Measurements from ENCODE around the gene RFNG. TPM values are rescaled to one million over a fixed set of nuclear protein-coding genes. Genes with fewer than 3 reads are reported as not detected.

Gene RFNG
- total RNA-seq, 1 donor from 2014 or later: 13.6 TPM

DNA sequence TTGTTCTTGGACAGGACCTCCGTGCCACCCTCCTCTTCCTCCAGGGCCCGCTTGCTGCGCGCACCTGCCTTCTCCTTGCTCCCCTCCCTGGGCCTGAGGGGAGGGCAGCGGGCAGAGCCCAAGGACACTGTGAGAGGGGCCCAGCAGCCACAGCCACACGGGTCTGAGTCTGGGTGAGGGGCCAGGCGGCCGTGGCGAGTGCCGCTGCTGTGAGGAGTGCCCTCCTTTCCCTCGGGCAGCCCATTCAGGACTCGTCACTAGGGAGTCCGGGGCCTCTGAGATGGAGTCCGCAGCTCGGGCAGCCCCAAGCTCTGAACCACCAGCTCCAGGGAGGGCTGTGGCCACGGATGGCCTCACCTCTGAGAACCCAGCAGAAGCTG lies 8.4 kb upstream of the RFNG start:
- no peaks in the 10 kb centered on the region for H3K27me3 ChIP-seq
- H3K27ac ChIP-seq: no peak overlapping the region
- no peak overlapping the region for H3K4me2 ChIP-seq
- no peaks in the 10 kb centered on the region for H3K27me3 Mint-ChIP-seq (ENCODE audit: insufficient read depth, low read depth)
- H3K79me2 ChIP-seq (ENCODE audit: low read depth): peaks cover 8% of the 10 kb centered on the region
- no peaks in the 10 kb centered on the region for H3K9me3 Mint-ChIP-seq
- peaks cover 8% of the 10 kb centered on the region for H4K20me1 ChIP-seq (ENCODE audit: low read depth)
- H2AFZ ChIP-seq (replicated peaks): no peak overlapping the region
- no peak overlapping the region for H3K4me3 ChIP-seq
- H3K4me3 Mint-ChIP-seq: peak overlapping the region; percentile 69
- peaks cover 3% of the 10 kb centered on the region for H3K36me3 Mint-ChIP-seq
- no peaks in the 10 kb centered on the region for H3K4me1 ChIP-seq
- H3K27ac Mint-ChIP-seq: no peak overlapping the region
- TF ChIP-seq EZH2phosphoT487 (IDR thresholded peaks at IDR 0.05) (no peak), EZH2 (IDR thresholded peaks at IDR 0.05) (no peak)
- TF ChIP-seq, protein P1, sequence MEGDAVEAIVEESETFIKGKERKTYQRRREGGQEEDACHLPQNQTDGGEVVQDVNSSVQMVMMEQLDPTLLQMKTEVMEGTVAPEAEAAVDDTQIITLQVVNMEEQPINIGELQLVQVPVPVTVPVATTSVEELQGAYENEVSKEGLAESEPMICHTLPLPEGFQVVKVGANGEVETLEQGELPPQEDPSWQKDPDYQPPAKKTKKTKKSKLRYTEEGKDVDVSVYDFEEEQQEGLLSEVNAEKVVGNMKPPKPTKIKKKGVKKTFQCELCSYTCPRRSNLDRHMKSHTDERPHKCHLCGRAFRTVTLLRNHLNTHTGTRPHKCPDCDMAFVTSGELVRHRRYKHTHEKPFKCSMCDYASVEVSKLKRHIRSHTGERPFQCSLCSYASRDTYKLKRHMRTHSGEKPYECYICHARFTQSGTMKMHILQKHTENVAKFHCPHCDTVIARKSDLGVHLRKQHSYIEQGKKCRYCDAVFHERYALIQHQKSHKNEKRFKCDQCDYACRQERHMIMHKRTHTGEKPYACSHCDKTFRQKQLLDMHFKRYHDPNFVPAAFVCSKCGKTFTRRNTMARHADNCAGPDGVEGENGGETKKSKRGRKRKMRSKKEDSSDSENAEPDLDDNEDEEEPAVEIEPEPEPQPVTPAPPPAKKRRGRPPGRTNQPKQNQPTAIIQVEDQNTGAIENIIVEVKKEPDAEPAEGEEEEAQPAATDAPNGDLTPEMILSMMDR (IDR thresholded peaks at IDR 0.05): no peak
- no peaks in the 10 kb centered on the region for H3F3A ChIP-seq (ENCODE audit: low read depth)
- H3K36me3 ChIP-seq: no peaks in the 10 kb centered on the region
- H3K4me1 Mint-ChIP-seq: peaks cover 4% of the 10 kb centered on the region
- DNase-seq (ENCODE audit: low spot score): no peak
- no peak overlapping the region for H3K9ac ChIP-seq
- H3K9me3 ChIP-seq (ENCODE audit: low read depth): no peaks in the 10 kb centered on the region

DNA sequence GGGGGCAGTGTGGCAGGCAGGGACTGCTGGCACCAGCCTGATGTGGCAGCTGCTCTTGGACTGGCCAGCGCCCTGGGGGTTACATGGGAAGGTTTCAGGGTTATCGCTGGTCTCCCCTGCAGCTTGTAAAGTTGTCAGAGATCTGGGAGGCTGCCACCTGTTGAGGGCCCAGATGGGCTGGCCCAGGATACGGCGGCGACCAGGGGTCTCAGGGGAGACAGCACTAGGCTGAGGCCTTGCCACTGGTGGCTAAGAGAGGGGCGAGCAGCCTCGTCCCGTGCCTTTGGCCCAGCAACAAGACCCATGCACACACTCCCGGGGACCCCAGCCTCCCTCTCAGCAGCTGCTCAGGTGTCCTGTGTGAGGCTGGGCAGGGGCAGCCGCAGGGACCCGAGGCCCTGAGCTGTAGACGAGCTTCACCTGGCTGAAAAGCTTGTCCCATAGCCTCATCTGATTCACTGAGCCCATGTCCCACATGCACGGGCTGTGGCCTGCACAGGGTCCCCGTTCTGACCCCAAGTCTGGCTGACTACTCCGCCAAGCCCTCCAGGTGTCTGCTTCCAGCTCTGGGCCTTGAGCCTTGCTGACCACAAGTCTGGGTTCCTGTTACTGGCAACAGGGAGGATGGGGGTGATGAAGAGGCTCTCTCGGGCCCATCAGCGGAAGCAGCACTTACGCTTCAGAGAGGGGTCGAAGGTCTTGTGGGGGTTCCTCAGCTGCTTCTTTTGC lies 7.8 kb upstream of the RFNG start:
- no peak overlapping the region for H3K4me2 ChIP-seq
- TF ChIP-seq EZH2phosphoT487 (IDR thresholded peaks at IDR 0.05) (no peak), EZH2 (IDR thresholded peaks at IDR 0.05) (no peak)
- TF ChIP-seq, protein P1 (IDR thresholded peaks at IDR 0.05): no peak
- Mint-ChIP-seq H3K27ac (no peak overlapping the region), H3K4me3 (no peak overlapping the region), H3K36me3 (peaks cover 3% of the 10 kb centered on the region), H3K9me3 (no peaks in the 10 kb centered on the region), H3K4me1 (peaks cover 4% of the 10 kb centered on the region), H3K27me3 (ENCODE audit: insufficient read depth, low read depth) (no peaks in the 10 kb centered on the region)
- no peaks in the 10 kb centered on the region for H3K36me3 ChIP-seq
- H3K4me1 ChIP-seq: no peaks in the 10 kb centered on the region
- H3K9me3 ChIP-seq (ENCODE audit: low read depth): no peaks in the 10 kb centered on the region
- H3K4me3 ChIP-seq: no peak overlapping the region
- H3K9ac ChIP-seq: no peak overlapping the region
- peaks cover 8% of the 10 kb centered on the region for H4K20me1 ChIP-seq (ENCODE audit: low read depth)
- no peaks in the 10 kb centered on the region for H3F3A ChIP-seq (ENCODE audit: low read depth)
- DNase-seq (ENCODE audit: low spot score): no peak
- no peak overlapping the region for H3K27ac ChIP-seq
- H3K27me3 ChIP-seq: no peaks in the 10 kb centered on the region
- H3K79me2 ChIP-seq (ENCODE audit: low read depth): peaks cover 2% of the 10 kb centered on the region
- no peak overlapping the region for H2AFZ ChIP-seq (replicated peaks)

DNA sequence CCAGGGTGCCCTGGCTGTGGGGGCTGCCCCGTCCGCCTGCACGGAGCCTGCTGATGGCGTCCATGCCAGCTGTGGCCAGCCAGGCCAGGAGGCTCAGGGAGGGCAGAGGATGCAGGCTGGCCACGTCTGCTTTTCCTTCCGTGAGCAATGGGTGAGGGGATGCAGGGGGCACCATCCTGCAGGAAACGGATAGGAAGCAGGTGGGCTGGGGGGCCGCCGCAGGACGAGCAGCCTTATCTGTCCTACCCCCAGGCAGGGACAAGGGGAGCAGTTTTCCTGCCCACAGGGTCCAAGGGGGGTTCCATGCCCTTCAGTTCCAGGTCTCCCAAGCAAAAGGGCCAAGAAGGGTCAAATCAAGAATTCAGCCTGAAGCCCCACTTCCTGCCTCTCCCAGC lies 7.2 kb upstream of the RFNG start:
- H3K4me1 Mint-ChIP-seq: no peaks in the 10 kb centered on the region
- peaks cover 3% of the 10 kb centered on the region for H3K36me3 Mint-ChIP-seq
- Histone ChIP-seq H3K4me1 (no peaks in the 10 kb centered on the region), H3K4me3 (no peak overlapping the region), H3F3A (ENCODE audit: low read depth) (no peaks in the 10 kb centered on the region), H3K9ac (no peak overlapping the region), H3K4me2 (no peak overlapping the region), H4K20me1 (ENCODE audit: low read depth) (peaks cover 8% of the 10 kb centered on the region), H3K27me3 (no peaks in the 10 kb centered on the region), H3K79me2 (ENCODE audit: low read depth) (no peaks in the 10 kb centered on the region), H3K9me3 (ENCODE audit: low read depth) (no peaks in the 10 kb centered on the region), H3K27ac (no peak overlapping the region), H2AFZ (replicated peaks) (no peak overlapping the region), H3K36me3 (no peaks in the 10 kb centered on the region)
- DNase-seq (ENCODE audit: low spot score): no peak
- H3K27me3 Mint-ChIP-seq (ENCODE audit: insufficient read depth, low read depth): no peaks in the 10 kb centered on the region
- H3K4me3 Mint-ChIP-seq: no peak overlapping the region
- TF ChIP-seq, protein P1 (IDR thresholded peaks at IDR 0.05): no peak
- TF ChIP-seq EZH2 (IDR thresholded peaks at IDR 0.05) (no peak), EZH2phosphoT487 (IDR thresholded peaks at IDR 0.05) (no peak)
- H3K27ac Mint-ChIP-seq: no peak overlapping the region
- H3K9me3 Mint-ChIP-seq: no peaks in the 10 kb centered on the region

Measured in neural progenitor cell (in vitro differentiated cells).